ENCODE data around the gene CD300LG. TPM values are rescaled to one million over a fixed set of nuclear protein-coding genes. Genes with fewer than 3 reads are reported as not detected.

The CD300LG gene
- total RNA-seq, 4 donors from 2014 or later, result 35.2 to 382 (median 96.5) TPM

- TF ChIP-seq CTCF (IDR thresholded peaks at IDR 0.05), result no peak
- ATAC-seq (ENCODE audit: low FRiP score) (no peak), DNase-seq (ENCODE audit: low spot score) (no peak)
Observed at GRCh38 chr17:43823350-43824084, 23.5 kb upstream of the CD300LG start.

- ATAC-seq (ENCODE audit: low FRiP score) (no peak), DNase-seq (ENCODE audit: low spot score) (no peak)
- no peak for TF ChIP-seq CTCF (IDR thresholded peaks at IDR 0.05)
Observed at GRCh38 chr17:43825567-43825966, 21.4 kb upstream of the CD300LG start.

GRCh38 chr17:43826206-43826605, 20.8 kb upstream of the CD300LG start:
- DNase-seq (ENCODE audit: low spot score) (no peak), ATAC-seq (ENCODE audit: low FRiP score) (no peak)
- TF ChIP-seq CTCF (IDR thresholded peaks at IDR 0.05), result no peak

GRCh38 chr17:43827596-43827995, 19.4 kb upstream of the CD300LG start:
- DNase-seq (ENCODE audit: low spot score) (no peak), ATAC-seq (ENCODE audit: low FRiP score) (no peak)
- TF ChIP-seq CTCF (IDR thresholded peaks at IDR 0.05), result no peak

GRCh38 chr17:43829738-43830137, 17.2 kb upstream of the CD300LG start:
- no peak for ATAC-seq (ENCODE audit: low FRiP score)
- DNase-seq (ENCODE audit: low spot score), result no peak
- no peak for TF ChIP-seq CTCF (IDR thresholded peaks at IDR 0.05)

- TF ChIP-seq CTCF (IDR thresholded peaks at IDR 0.05), result no peak
- DNase-seq (ENCODE audit: low spot score) (no peak), ATAC-seq (ENCODE audit: low FRiP score) (no peak)
Observed at GRCh38 chr17:43830510-43831140, 16.4 kb upstream of the CD300LG start.

GRCh38 chr17:43831633-43832032, 15.3 kb upstream of the CD300LG start:
- no peak for TF ChIP-seq CTCF (IDR thresholded peaks at IDR 0.05)
- no peak for DNase-seq (ENCODE audit: low spot score)
- ATAC-seq (ENCODE audit: low FRiP score), result no peak
